SU-DHL-6 (cell line): Measurements from ENCODE around the gene SRPK3.

Source experiments
- H2AFZ ChIP-seq: fragments of 200-600 bp; sonication (generic); 2 replicates; pipeline ENCODE4 v1.6.1; 2014; ENCODE audit warnings: low read depth, mild to moderate bottlenecking, moderate library complexity, mixed read lengths, antibody characterized with exemption, low read length; ENCODE audit not compliant: severe bottlenecking
- H3F3A ChIP-seq: fragments of 200-600 bp; shearing (Covaris generic); 2 replicates; pipeline ENCODE4 v1.6.0; 2016; ENCODE audit warnings: antibody characterized with exemption, mild to moderate bottlenecking; ENCODE audit not compliant: insufficient read depth
- H3K27ac ChIP-seq: fragments of 200-600 bp; sonication (generic); 2 replicates; pipeline ENCODE4 v1.5.1; 2016; ENCODE audit warnings: low read depth, mild to moderate bottlenecking, low read length, moderate library complexity, mixed read lengths
- H3K27me3 ChIP-seq: fragments of 200-600 bp; sonication (generic), shearing (Covaris generic); 2 replicates; pipeline ENCODE4 v1.6.0; 2014; ENCODE audit warnings: mild to moderate bottlenecking, low read length
- H3K36me3 ChIP-seq: fragments of 200-600 bp; sonication (generic); 2 replicates; pipeline ENCODE4 v1.6.1; 2014; ENCODE audit warnings: mild to moderate bottlenecking, low read length, mixed read lengths
- H3K4me2 ChIP-seq: fragments of 300-600, 200-600 bp; shearing (Covaris generic), sonication (generic); 2 replicates; pipeline ENCODE4 v1.6.0; 2014; ENCODE audit warnings: low read length, low read depth, mild to moderate bottlenecking; ENCODE audit not compliant: poor library complexity, severe bottlenecking
- H3K4me3 ChIP-seq: fragments of 200-600 bp; sonication (generic); 2 replicates; pipeline ENCODE4 v1.5.1; 2014; ENCODE audit warnings: antibody characterized with exemption, low read length, mild to moderate bottlenecking, mixed read lengths; ENCODE audit not compliant: insufficient read depth, poor library complexity, severe bottlenecking
- H3K79me2 ChIP-seq: fragments of 200-600 bp; sonication (generic); 2 replicates; pipeline ENCODE4 v1.6.1; 2014; ENCODE audit warnings: mild to moderate bottlenecking, low read length, moderate library complexity; ENCODE audit not compliant: insufficient read depth
- H3K9ac ChIP-seq: fragments of 200-600 bp; sonication (generic); 2 replicates; pipeline ENCODE4 v1.7.0; 2014; ENCODE audit warnings: mild to moderate bottlenecking, low read length
- H3K9me2 ChIP-seq: fragments of 200-600 bp; sonication (generic); replicated peaks from 2 replicates; pipeline ENCODE4 v1.6.1; 2014; ENCODE audit warnings: low read length; ENCODE audit not compliant: insufficient read depth
- H3K9me3 ChIP-seq: fragments of 200-600 bp; sonication (generic); 2 replicates; pipeline ENCODE4 v1.6.1; 2014; ENCODE audit warnings: low read length, mixed read lengths; ENCODE audit not compliant: insufficient read depth
- H4K20me1 ChIP-seq: fragments of 200-600 bp; sonication (generic); 2 replicates; pipeline ENCODE4 v1.6.1; 2014; ENCODE audit warnings: low read depth, mild to moderate bottlenecking, antibody characterized with exemption, low read length, moderate library complexity, mixed read lengths
- EZH2phosphoT487 ChIP-seq: fragments of 200-600 bp; sonication (generic), shearing (Covaris generic); conservative IDR thresholded peaks from 2 replicates; pipeline ENCODE4 v1.6.1; 2018; ENCODE audit warnings: mild to moderate bottlenecking, antibody characterized with exemption, low read length, moderate library complexity, mixed read lengths
- TF ChIP-seq, protein P1 (sequence below): fragments of 200-600 bp; sonication (generic); IDR thresholded peaks from one replicate; pipeline ENCODE4 v1.5.1; 2017; ENCODE audit warnings: antibody characterized with exemption, mild to moderate bottlenecking, low read length, moderate library complexity; ENCODE audit not compliant: insufficient read depth, poor library complexity, severe bottlenecking

Gene SRPK3

DNA sequence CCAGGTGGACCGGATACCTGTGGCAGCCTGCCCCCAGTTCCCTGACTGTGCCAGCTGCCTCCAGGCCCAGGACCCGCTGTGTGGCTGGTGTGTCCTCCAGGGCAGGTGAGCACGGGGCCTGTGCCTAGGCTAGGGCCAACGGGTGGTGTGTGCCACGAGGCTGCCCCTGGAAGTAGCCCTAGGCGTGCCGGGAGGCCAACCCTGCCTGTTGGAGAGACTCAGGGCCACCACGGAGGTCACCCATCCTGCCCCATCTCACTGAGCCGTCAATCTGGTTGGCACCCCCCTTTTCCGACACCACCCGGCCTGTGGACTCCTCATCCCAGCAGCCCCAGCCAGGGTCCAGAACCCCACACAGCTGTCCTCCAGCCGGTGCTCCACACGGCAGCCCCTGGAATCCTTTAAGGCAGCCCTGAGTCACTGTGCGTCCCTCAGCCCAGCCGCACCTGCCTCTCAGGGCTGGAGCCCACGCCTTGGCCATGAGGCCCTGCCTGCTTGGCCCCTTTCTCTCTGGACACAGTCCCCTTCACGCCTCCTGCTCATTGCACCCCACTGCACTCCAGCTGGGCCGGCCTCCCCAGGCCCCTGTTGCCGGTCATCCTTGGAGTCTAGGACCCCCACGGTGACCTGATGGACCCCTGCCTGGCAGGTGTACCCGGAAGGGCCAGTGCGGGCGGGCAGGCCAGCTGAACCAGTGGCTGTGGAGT is 11.5 kb upstream of the SRPK3 start:
- Histone ChIP-seq H4K20me1 (no peaks in the 10 kb centered on the region), H3K9ac (no peak overlapping the region), H3K4me3 (no peak overlapping the region), H3K27me3 (no peaks in the 10 kb centered on the region), H3K27ac (no peak overlapping the region), H2AFZ (no peak overlapping the region), H3K4me2 (no peak overlapping the region), H3K36me3 (no peaks in the 10 kb centered on the region), H3K79me2 (no peaks in the 10 kb centered on the region), H3K9me2 (no peaks in the 10 kb centered on the region), H3K9me3 (no peaks in the 10 kb centered on the region), H3F3A (no peaks in the 10 kb centered on the region)
- TF ChIP-seq, protein P1, sequence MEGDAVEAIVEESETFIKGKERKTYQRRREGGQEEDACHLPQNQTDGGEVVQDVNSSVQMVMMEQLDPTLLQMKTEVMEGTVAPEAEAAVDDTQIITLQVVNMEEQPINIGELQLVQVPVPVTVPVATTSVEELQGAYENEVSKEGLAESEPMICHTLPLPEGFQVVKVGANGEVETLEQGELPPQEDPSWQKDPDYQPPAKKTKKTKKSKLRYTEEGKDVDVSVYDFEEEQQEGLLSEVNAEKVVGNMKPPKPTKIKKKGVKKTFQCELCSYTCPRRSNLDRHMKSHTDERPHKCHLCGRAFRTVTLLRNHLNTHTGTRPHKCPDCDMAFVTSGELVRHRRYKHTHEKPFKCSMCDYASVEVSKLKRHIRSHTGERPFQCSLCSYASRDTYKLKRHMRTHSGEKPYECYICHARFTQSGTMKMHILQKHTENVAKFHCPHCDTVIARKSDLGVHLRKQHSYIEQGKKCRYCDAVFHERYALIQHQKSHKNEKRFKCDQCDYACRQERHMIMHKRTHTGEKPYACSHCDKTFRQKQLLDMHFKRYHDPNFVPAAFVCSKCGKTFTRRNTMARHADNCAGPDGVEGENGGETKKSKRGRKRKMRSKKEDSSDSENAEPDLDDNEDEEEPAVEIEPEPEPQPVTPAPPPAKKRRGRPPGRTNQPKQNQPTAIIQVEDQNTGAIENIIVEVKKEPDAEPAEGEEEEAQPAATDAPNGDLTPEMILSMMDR = no peak
- no peak for TF ChIP-seq EZH2phosphoT487

DNA sequence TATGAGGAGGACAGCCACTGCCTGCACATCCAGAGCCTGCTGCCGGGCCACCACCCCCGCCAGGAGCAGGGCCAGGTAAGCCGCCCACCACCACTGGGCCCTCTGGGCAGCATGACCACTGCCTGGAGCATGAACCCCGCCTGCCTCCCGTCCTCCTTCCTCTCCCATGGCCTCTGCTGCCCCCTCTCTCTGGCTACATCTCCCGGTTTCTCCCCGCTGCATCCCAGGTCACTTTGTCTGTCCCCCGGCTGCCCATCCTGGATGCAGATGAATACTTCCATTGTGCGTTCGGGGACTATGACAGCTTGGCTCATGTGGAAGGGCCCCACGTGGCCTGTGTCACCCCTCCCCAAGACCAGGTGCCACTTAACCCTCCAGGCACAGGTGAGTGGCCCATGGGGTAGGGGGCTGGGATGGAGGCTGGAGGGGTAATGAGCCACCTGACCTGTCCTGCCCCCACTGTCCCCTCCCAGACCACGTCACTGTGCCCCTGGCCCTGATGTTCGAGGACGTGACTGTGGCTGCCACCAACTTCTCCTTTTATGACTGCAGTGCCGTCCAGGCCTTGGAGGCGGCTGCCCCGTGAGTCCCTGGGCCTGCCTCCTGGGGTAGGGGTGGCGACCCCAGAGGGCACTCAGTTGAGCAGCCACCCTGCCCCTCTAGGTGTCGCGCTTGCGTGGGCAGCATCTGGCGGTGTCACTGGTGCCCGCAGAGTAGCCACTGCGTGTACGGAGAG is 10.8 kb upstream of the SRPK3 start:
- H3K9ac ChIP-seq = no peak overlapping the region

DNA sequence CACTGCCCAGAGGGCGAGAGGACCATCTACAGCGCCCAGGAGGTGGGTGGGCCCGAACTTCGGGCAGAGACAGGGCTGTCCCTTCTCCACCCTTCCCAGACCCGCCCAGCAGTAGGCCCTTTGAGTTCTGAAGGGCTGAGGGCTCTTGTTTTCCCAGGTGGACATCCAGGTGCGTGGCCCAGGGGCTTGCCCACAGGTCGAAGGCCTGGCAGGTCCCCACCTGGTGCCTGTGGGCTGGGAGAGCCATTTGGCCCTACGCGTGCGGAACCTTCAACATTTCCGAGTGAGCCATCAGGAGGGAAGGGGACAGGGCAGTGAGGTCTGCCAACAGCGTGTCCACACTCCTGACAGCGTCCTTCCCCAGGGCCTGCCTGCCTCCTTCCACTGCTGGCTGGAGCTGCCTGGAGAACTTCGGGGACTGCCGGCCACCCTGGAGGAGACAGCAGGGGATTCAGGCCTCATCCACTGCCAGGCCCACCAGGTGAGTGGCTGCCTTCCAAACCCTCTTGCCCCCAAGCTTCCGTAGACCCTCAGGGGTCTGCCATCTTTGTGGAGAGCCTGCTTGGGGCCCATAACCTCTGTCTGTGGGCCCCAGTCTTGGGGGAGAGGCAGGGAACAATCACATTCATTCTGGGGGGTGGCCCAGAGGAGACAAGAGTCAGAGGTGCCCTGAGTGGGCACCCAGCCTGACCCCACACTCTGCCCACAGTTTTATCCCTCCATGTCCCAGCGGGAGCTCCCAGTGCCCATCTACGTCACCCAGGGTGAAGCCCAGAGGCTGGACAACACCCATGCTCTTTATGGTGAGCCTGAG is 10.0 kb upstream of the SRPK3 start:
- Histone ChIP-seq H3K27ac (no peak overlapping the region), H3K36me3 (no peaks in the 10 kb centered on the region), H3K9ac (no peak overlapping the region), H3K79me2 (no peaks in the 10 kb centered on the region), H3K4me2 (no peak overlapping the region), H2AFZ (no peak overlapping the region), H3K27me3 (no peaks in the 10 kb centered on the region), H3K9me2 (no peaks in the 10 kb centered on the region), H3K4me3 (no peak overlapping the region), H3F3A (no peaks in the 10 kb centered on the region), H4K20me1 (no peaks in the 10 kb centered on the region), H3K9me3 (no peaks in the 10 kb centered on the region)
- TF ChIP-seq, protein P1 = no peak
- TF ChIP-seq EZH2phosphoT487 = no peak

More for the DNA sequence above, 10.8 kb upstream of the SRPK3 start:
- Histone ChIP-seq H3K79me2 (no peaks in the 10 kb centered on the region), H3K9me3 (no peaks in the 10 kb centered on the region), H3K9me2 (no peaks in the 10 kb centered on the region), H3K27me3 (no peaks in the 10 kb centered on the region), H2AFZ (no peak overlapping the region), H3F3A (no peaks in the 10 kb centered on the region), H3K27ac (no peak overlapping the region), H4K20me1 (no peaks in the 10 kb centered on the region), H3K36me3 (no peaks in the 10 kb centered on the region), H3K4me2 (no peak overlapping the region), H3K4me3 (no peak overlapping the region)
- no peak for TF ChIP-seq EZH2phosphoT487
